CD4-positive, CD25-positive, alpha-beta regulatory T cell (primary cell): Measurements from ENCODE around the gene CCT5. TPM values are rescaled to one million over a fixed set of nuclear protein-coding genes. Genes with fewer than 3 reads are reported as not detected.
A peak's percentile ranks its signal among the peaks of the same experiment; 100 is the strongest.

Experiments
- ATAC-seq, 2 donors: fragments of 150-1000 bp; cut with Tn5 transposase; one replicate each; pipeline ENCODE4 v1.10.0; 2021; ENCODE audit warnings: low read depth in 2 of 2, moderate number of reproducible peaks in 2 of 2, moderate library complexity in 1 of 2
- DNase-seq, 3 donors: peaks; one replicate each; pipeline versions ENCODE4 v3.0.0 to v3.0.0-alpha.2; 2012 to 2022; ENCODE audit warnings: mixed read lengths in 1 of 3
- H3K27ac ChIP-seq: one replicate; pipeline ENCODE4 v1.7.0; 2013; ENCODE audit warnings: mild to moderate bottlenecking, low read length; ENCODE audit not compliant: insufficient read depth, poor library complexity, severe bottlenecking
- H3K27me3 ChIP-seq: one replicate; pipeline ENCODE4 v1.7.0; 2013; ENCODE audit warnings: low read length; ENCODE audit not compliant: control insufficient read depth, insufficient read depth
- H3K36me3 ChIP-seq: one replicate; pipeline ENCODE4 v1.7.0; 2013; ENCODE audit warnings: mild to moderate bottlenecking, low read length, moderate library complexity; ENCODE audit not compliant: control insufficient read depth, insufficient read depth
- H3K4me1 ChIP-seq: 2 replicates; pipeline ENCODE4 v1.7.0; 2013; ENCODE audit warnings: mild to moderate bottlenecking, low read length; ENCODE audit not compliant: insufficient read depth, control insufficient read depth, poor library complexity, severe bottlenecking
- H3K4me3 ChIP-seq: one replicate; pipeline ENCODE4 v1.7.0; 2013; ENCODE audit warnings: low read depth, mild to moderate bottlenecking, low read length, moderate library complexity
- H3K9me3 ChIP-seq, 2 experiments: 1 replicate in 1 of 2; 2 replicates in 1 of 2; pipeline ENCODE4 v1.7.0; 2013; ENCODE audit warnings: low read length in 2 of 2, mild to moderate bottlenecking in 1 of 2, moderate library complexity in 1 of 2; ENCODE audit not compliant: control insufficient read depth in 2 of 2
- H3K27ac Mint-ChIP-seq, 3 donors: one replicate each; pipeline ENCODE4 v1.8.0; 2020 to 2022; ENCODE audit warnings: mild to moderate bottlenecking in 3 of 3, mixed read lengths in 3 of 3, moderate library complexity in 2 of 3
- H3K27me3 Mint-ChIP-seq: one replicate; pipeline ENCODE4 v1.8.0; 2022; ENCODE audit warnings: mild to moderate bottlenecking, mixed read lengths
- H3K36me3 Mint-ChIP-seq: one replicate; pipeline ENCODE4 v1.8.0; 2020; ENCODE audit warnings: mixed read lengths
- H3K4me1 Mint-ChIP-seq, 4 donors: one replicate each; pipeline ENCODE4 v1.8.0; 2020 to 2022; ENCODE audit warnings: mixed read lengths in 4 of 4, mild to moderate bottlenecking in 1 of 4
- H3K4me3 Mint-ChIP-seq, 4 donors: one replicate each; pipeline ENCODE4 v1.8.0; 2020 to 2022; ENCODE audit warnings: mild to moderate bottlenecking in 4 of 4, mixed read lengths in 4 of 4, moderate library complexity in 3 of 4
- H3K9me3 Mint-ChIP-seq, 7 donors: one replicate each; pipeline ENCODE4 v1.8.0; 2020 to 2022; ENCODE audit warnings: mixed read lengths in 7 of 7, mild to moderate bottlenecking in 3 of 7, moderate library complexity in 2 of 7
- polyA plus RNA-seq, 4 donors: library from polyadenylated mRNA; unstranded; fragments of 300-500 nt; fragmentation: Illumina TruSeq; gene quantifications; one replicate each; pipeline ENCODE4 v1.2.3, GENCODE V29; 2021
- total RNA-seq: library from RNA; stranded (reverse); gene quantifications from one replicate; pipeline ENCODE4 v1.2.3, GENCODE V29; 2022

CCT5 gene
- total and polyA plus RNA-seq, 5 donors from 2014 or later = 65.1 to 212 (median 204) TPM

DNA sequence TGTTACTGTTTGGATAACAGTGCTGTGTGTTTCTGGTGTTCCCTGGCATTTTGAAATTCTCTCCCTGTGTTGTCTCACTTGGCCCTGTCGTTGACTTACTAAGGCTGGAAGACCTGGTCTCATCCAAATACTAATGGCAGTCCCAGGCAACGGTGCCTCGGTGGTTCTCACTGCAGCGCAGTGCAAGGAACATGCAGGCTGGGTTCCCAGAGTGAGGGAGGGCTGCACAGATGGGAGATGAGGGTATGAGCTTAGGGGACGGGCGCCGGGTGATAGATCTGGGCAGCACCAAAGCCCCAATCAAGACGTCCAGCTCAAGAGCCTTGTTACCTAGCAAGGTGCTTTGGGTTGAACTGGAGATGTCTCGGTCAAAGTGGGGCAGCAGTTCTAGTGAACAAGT, 11.0 kb downstream of the CCT5 start:
- H3K4me3 Mint-ChIP-seq = no peak overlapping the region
- DNase-seq (no peak), ATAC-seq (no peak)
- Histone ChIP-seq H3K9me3 (no peaks in the 10 kb centered on the region), H3K36me3 (peaks cover 96% of the 10 kb centered on the region), H3K4me3 (no peak overlapping the region), H3K27me3 (no peaks in the 10 kb centered on the region), H3K27ac (no peak overlapping the region), H3K4me1 (no peaks in the 10 kb centered on the region)
- no peak overlapping the region for H3K27ac Mint-ChIP-seq
- no peaks in the 10 kb centered on the region for H3K27me3 Mint-ChIP-seq
- peaks cover 0 to 5% (median 2%) of the 10 kb centered on the region in 4 donors for H3K4me1 Mint-ChIP-seq
- H3K36me3 Mint-ChIP-seq = peaks cover 51% of the 10 kb centered on the region
- no peaks in the 10 kb centered on the region for H3K9me3 Mint-ChIP-seq

DNA sequence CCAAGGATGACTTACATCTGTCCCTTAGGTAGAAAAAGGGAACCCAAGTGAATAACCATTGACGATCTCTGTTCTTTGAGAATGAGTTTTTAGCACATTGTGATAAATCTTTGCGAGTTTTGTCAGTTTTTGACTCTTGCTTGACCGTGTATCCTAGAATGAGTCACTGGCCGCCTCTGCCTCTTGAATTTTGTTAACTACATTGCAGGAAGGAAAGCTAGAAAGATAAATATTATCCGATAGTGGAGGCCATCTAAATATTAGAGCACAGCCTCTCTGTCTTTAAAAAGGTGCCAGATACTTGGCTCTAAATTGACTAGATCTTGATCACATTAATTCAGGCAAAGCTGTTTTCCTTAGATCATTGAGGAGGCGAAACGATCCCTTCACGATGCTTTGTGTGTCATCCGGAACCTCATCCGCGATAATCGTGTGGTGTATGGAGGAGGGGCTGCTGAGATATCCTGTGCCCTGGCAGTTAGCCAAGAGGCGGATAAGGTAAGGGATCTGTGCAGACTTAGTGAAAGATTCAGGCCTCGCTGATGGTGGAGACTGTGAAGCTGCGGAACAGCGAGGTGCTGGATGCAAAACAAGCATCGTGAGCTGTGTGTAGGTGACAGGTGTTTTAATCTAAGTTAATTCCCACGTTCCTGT, 12.2 kb downstream of the CCT5 start:
- H3K27ac Mint-ChIP-seq = no peak overlapping the region
- Histone ChIP-seq H3K36me3 (peaks cover 84% of the 10 kb centered on the region), H3K27ac (no peak overlapping the region), H3K27me3 (no peaks in the 10 kb centered on the region), H3K4me1 (no peaks in the 10 kb centered on the region), H3K4me3 (no peak overlapping the region), H3K9me3 (no peaks in the 10 kb centered on the region)
- no peak overlapping the region for H3K4me3 Mint-ChIP-seq
- no peaks in the 10 kb centered on the region for H3K9me3 Mint-ChIP-seq
- no peak for DNase-seq
- peaks cover 0 to 4% (median 2%) of the 10 kb centered on the region in 4 donors for H3K4me1 Mint-ChIP-seq
- no peak for ATAC-seq
- H3K27me3 Mint-ChIP-seq = no peaks in the 10 kb centered on the region
- peaks cover 48% of the 10 kb centered on the region for H3K36me3 Mint-ChIP-seq

DNA sequence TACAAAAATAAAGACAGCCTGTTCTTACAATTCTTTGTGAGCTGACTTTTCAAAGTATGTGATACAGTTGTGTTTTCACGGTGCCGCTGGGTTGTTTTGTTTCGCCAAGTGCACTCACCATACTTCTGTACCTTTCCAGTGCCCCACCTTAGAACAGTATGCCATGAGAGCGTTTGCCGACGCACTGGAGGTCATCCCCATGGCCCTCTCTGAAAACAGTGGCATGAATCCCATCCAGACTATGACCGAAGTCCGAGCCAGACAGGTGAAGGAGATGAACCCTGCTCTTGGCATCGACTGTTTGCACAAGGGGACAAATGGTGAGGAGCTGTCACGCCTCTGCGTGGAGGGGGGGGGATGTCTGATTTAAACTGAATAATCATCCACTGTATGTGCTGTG, 12.9 kb downstream of the CCT5 start:
- Mint-ChIP-seq H3K36me3 (peaks cover 46% of the 10 kb centered on the region), H3K27ac (no peak overlapping the region), H3K4me1 (peaks cover 0 to 4% (median 0%) of the 10 kb centered on the region in 4 donors), H3K9me3 (no peaks in the 10 kb centered on the region), H3K4me3 (no peak overlapping the region), H3K27me3 (no peaks in the 10 kb centered on the region)
- H3K9me3 ChIP-seq = no peaks in the 10 kb centered on the region
- no peak overlapping the region for H3K27ac ChIP-seq
- peaks cover 77% of the 10 kb centered on the region for H3K36me3 ChIP-seq
- no peaks in the 10 kb centered on the region for H3K4me1 ChIP-seq
- no peaks in the 10 kb centered on the region for H3K27me3 ChIP-seq
- no peak overlapping the region for H3K4me3 ChIP-seq
- DNase-seq (no peak), ATAC-seq (no peak)

DNA sequence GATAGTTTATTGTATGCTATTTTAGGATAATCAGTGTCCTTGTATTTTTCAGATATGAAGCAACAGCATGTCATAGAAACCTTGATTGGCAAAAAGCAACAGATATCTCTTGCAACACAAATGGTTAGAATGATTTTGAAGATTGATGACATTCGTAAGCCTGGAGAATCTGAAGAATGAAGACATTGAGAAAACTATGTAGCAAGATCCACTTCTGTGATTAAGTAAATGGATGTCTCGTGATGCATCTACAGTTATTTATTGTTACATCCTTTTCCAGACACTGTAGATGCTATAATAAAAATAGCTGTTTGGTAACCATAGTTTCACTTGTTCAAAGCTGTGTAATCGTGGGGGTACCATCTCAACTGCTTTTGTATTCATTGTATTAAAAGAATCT, 14.5 kb downstream of the CCT5 start:
- Histone ChIP-seq H3K27ac (no peak overlapping the region), H3K4me3 (no peak overlapping the region), H3K27me3 (no peaks in the 10 kb centered on the region), H3K4me1 (no peaks in the 10 kb centered on the region), H3K36me3 (peaks cover 61% of the 10 kb centered on the region), H3K9me3 (no peaks in the 10 kb centered on the region)
- Mint-ChIP-seq H3K36me3 (peaks cover 35% of the 10 kb centered on the region), H3K9me3 (peaks cover 0 to 2% (median 0%) of the 10 kb centered on the region in 7 donors), H3K27me3 (no peaks in the 10 kb centered on the region), H3K4me3 (no peak overlapping the region), H3K4me1 (peaks cover 0 to 3% (median 0%) of the 10 kb centered on the region in 4 donors), H3K27ac (peak overlapping the region in 1 of 3 donors; percentile 3)
- ATAC-seq (no peak), DNase-seq (no peak)

DNA sequence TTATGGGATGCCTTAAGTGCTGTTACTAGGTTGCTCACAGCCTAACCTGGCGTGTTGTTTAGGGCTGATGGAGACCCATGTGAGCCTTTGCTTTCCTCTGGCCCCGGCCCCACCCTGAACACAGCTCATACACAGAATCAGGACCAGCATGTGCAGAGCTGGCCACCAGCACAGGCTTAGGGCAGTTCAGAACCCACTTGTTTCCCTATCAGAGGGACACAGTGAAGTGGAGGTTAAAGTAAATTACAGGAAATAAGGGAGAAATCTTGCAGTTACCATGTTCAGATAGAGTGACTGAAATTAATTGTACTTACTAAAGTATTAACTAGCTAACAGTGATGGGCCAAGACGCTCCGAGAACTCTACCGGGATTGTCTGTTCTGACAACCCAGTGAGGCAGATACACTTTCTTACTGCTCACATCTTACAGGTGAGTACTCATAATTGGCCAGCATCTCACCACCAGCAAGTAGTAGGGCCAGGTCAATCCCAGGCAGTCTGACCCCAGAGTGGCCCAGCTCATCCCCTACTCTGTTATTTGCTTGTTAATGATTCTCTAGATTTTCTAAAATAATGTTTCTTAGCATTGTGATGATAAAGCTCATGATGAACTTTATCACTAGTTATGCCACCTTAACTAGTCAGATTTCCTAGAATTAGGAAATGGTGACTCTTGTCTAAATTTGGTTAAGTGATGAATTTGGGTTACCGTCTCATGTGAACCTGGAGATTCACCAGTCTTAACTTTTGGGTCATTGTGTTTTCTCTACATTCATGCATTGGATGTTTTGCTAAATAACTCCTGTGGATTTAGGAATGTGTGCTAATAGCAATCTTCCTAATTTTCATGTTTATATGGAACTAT, 15.4 kb downstream of the CCT5 start:
- H3K27me3 ChIP-seq = no peaks in the 10 kb centered on the region
- Mint-ChIP-seq H3K27ac (no peak overlapping the region), H3K36me3 (peaks cover 29% of the 10 kb centered on the region), H3K4me3 (no peak overlapping the region), H3K9me3 (peaks cover 0 to 2% (median 0%) of the 10 kb centered on the region in 7 donors), H3K4me1 (no peaks in the 10 kb centered on the region), H3K27me3 (no peaks in the 10 kb centered on the region)
- H3K27ac ChIP-seq = no peak overlapping the region
- no peaks in the 10 kb centered on the region for H3K4me1 ChIP-seq
- peaks cover 52% of the 10 kb centered on the region for H3K36me3 ChIP-seq
- DNase-seq = no peak
- ATAC-seq = no peak
- no peaks in the 10 kb centered on the region for H3K9me3 ChIP-seq
- H3K4me3 ChIP-seq = no peak overlapping the region

DNA sequence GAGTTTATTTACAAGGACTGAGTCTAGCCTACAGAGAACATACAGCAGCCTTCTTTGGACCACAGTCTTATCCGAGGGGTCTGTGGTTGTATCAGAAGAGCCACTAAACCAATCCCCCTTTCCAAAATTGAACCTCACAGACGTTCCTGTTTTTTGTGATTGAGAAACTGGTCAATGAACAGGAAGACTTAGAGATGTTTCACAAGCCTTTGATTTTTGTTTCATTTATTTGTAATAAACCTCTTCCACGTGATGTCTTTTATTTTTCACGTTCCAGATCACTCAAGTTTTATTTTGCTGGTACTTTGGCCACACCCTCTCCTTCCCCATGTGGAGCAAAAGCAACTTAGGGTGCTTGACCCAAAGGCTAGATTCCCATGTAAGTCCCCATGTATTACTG, 16.1 kb downstream of the CCT5 start:
- Histone ChIP-seq H3K36me3 (peaks cover 45% of the 10 kb centered on the region), H3K27me3 (no peaks in the 10 kb centered on the region), H3K9me3 (no peaks in the 10 kb centered on the region), H3K4me1 (no peaks in the 10 kb centered on the region), H3K4me3 (no peak overlapping the region), H3K27ac (no peak overlapping the region)
- Mint-ChIP-seq H3K9me3 (peaks cover 0 to 2% (median 0%) of the 10 kb centered on the region in 7 donors), H3K27ac (no peak overlapping the region), H3K36me3 (peaks cover 25% of the 10 kb centered on the region), H3K4me1 (no peaks in the 10 kb centered on the region), H3K27me3 (no peaks in the 10 kb centered on the region), H3K4me3 (no peak overlapping the region)
- ATAC-seq (no peak), DNase-seq (no peak)

DNA sequence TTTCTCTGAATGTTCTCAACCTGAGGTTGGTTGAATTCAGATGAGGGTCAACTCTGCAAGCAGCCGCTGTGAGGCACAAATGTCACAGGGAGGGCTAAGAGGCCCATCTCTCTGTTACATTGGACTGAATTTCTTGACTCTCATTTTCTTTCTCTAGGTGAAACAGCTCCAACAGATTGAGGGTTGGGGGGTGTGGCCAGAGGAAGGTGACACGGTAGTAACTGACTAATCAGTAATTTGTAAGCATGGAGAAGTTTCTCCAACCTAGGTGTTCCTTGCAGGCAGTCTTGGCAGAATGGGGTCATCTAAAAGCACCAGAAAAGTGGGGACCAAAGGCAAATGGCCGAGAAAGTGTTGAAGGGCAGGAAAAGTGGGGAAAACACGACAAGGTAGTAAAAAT, 16.8 kb downstream of the CCT5 start:
- no peak overlapping the region for H3K4me3 ChIP-seq
- no peak overlapping the region for H3K27ac ChIP-seq
- Mint-ChIP-seq H3K27ac (no peak overlapping the region), H3K4me1 (no peaks in the 10 kb centered on the region), H3K9me3 (peaks cover 0 to 2% (median 0%) of the 10 kb centered on the region in 7 donors), H3K4me3 (no peak overlapping the region), H3K36me3 (peaks cover 25% of the 10 kb centered on the region), H3K27me3 (no peaks in the 10 kb centered on the region)
- ATAC-seq (no peak), DNase-seq (no peak)
- no peaks in the 10 kb centered on the region for H3K4me1 ChIP-seq
- H3K27me3 ChIP-seq = no peaks in the 10 kb centered on the region
- no peaks in the 10 kb centered on the region for H3K9me3 ChIP-seq
- H3K36me3 ChIP-seq = peaks cover 38% of the 10 kb centered on the region
